GM19467 (cell line): ENCODE data around the gene C19orf85.
"Not testable (repeated sequence)": the region's sequence is repeated elsewhere in the genome, so short reads cannot be mapped to it uniquely, and the experiment has no call there.

Source experiments
- ATAC-seq: cut with Tn5 transposase; IDR thresholded peaks from one replicate; pipeline ENCODE4 v1.9.1; 2021; ENCODE audit warnings: mild to moderate bottlenecking, moderate library complexity; ENCODE audit not compliant: unreplicated experiment

Gene C19orf85

GRCh38 chr19:55464662-55465054 is at the start of gene C19orf85:
Gene C19orf85 (minus strand): TSS chr19:55464751. CDS start chr19:55464554, 197 bp downstream.
- no peak for ATAC-seq

DNA sequence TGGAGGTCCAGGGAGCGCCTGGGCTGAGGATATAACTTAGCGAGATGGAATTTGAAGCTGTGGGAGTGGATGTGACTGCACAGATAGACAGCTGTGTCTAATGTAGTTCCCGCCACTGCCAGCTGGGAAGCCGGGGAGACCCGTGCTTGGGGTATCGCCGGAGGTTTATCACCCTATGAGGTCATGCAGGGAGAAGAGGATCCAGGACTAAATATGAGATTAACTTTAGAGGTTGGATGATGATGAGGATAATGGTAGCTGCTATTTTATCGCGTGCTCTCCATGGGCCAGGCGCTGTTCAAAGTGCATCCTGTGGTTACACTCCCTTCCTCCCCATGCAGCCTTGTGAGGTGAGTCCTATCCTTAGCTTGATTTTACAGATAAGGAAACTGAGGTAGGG is 43.6 kb upstream of the C19orf85 start:
- ATAC-seq, result no peak

DNA sequence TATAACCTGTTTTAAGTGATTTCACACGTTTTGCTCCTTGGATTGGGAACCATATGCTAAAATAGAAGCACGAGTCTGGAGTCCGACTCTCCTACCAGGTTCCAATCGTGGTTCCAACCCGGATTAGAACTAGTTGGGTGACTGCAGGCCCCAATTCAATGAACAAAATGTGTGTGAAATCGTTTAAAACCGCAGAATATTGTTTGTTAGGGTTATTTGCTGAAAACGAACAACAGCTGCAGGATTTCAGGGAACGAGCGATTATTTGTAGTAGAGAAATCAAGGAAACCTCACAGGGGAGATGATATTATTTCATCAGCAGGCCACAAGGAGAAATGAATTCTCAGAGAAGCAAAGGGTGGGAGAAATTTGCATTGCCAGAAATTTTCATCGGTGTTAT is 40.4 kb upstream of the C19orf85 start:
- no peak for ATAC-seq

DNA sequence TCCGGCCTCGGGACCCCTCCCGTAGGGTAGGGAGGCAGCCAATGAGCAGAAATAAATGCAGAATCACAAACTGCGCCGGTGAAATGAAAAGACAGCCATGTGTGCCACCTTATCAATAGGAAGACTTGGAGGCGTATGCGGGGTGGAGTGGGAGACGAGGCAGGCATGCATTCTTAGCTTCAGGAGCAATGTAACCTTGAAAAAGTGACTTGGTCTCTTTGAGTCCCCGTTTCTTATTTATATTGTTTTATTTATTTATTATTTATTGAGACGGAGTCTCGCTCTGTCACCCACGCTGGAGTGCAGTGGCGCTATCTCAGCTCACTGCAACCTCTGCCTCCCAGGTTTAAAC is 39.7 kb upstream of the C19orf85 start:
- no peak for ATAC-seq

GRCh38 chr19:55503502-55504251 is 39.1 kb upstream of the C19orf85 start:
- ATAC-seq, result peak; percentile 90

DNA sequence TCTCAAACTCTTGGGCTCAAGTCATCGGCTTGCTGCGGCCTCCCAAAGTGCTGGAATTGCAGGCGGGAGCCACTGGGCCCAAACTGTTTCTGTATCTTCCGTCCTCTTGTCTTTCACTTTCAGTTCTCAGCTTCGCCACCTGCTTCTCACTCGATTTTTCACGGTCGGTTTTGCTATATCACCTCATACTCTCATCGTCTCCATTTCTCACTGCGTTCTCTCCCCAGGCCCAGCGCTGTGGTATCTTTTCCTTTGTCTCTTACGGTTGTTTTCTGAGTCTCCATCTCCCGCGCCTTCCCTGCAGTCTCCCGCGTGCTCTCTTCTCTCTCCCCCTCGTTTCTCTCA is 38.6 kb upstream of the C19orf85 start:
- ATAC-seq, result no peak

- ATAC-seq, result no peak
Measured at GRCh38 chr19:55502197-55502952, 37.8 kb upstream of the C19orf85 start.

DNA sequence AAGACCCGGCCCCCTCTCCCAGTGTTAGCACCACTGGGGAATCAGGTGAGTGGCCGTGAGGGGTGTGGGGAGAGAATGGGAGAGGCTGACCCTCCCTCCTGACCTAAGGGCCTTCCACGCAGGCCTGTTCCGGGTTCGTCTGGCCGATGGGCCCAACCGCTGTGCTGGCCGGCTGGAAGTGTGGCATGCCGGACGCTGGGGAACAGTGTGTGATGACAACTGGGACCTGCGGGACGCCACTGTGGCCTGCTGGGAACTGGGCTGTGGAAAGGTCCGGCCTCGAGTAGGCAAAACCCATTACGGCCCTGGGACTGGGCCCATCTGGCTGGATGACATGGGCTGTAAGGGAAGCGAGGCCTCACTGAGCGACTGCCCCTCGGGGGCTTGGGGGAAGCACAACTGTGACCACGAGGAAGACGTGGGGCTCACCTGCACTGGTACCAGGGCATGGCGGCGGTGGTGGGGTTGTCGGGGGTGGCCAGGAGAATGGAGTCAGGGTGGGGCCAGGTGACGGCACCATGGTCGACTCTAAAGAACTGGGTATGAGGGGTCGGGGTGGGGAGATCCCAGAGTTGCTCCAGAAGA is 35.9 kb upstream of the C19orf85 start:
- ATAC-seq, result no peak

GRCh38 chr19:55498246-55498840 is 33.8 kb upstream of the C19orf85 start:
- no peak for ATAC-seq

DNA sequence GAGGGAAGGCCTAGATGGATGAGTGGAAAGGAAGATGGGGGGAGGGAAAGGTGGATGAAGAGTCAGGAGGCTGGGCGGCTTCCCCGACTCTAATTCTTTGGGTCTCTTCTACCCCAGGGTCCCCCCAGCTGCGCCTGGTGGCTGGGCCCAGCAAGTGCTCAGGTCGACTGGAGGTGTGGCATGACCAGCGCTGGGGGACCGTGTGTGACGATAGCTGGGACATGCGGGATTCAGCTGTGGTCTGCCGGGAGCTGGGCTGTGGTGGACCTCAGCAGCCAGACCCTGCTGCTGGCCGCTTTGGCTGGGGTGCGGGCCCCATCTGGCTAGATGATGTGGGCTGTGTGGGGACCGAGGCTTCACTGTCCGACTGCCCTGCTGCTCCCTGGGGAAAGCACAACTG is 33.2 kb upstream of the C19orf85 start:
- no peak for ATAC-seq

DNA sequence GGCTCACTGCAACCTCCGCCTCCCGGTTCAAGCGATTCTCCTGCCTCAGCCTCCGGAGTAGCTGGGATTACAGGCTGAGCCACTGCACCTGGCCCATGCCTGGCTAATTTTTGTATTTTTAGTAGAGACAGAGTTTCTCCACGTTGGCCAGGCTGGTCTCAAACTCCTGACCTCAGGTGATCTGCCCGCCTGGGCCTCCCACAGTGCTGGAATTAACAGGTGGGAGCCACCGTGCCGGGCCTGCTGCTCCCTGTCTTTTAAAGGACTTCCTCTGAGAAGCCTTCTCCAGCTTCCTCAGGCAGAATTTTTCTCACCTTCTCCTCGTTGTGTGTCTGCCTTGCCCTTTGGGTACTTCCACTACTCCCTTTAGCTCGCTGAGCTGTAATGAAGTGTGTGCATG is 32.3 kb upstream of the C19orf85 start:
- ATAC-seq, result not testable (repeated sequence)

GRCh38 chr19:55495646-55496349 is 31.2 kb upstream of the C19orf85 start:
- no peak for ATAC-seq

GRCh38 chr19:55494172-55494761 is 29.7 kb upstream of the C19orf85 start:
- no peak for ATAC-seq

DNA sequence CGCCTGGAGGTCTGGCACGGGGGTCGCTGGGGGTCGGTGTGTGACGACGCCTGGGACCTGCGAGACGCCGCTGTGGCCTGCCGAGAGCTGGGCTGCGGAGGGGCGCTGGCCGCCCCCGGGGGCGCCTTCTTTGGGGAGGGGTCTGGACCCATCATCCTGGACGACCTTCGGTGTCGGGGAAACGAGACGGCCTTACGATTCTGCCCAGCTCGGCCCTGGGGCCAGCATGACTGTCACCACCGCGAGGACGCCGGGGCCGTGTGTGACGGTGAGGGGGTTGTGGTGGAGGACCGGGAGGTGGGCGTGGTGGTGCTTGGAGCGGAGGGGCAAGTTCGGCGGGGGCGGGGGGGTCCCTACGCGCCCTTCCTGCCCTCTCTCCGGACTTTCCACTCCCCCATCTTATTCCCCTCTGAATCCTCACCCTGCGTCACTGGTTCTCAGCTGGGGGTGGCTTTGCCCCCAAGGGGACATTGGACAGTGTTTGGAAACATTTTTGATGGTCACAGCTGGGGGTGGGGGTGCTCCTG is 29.2 kb upstream of the C19orf85 start:
- ATAC-seq, result no peak

DNA sequence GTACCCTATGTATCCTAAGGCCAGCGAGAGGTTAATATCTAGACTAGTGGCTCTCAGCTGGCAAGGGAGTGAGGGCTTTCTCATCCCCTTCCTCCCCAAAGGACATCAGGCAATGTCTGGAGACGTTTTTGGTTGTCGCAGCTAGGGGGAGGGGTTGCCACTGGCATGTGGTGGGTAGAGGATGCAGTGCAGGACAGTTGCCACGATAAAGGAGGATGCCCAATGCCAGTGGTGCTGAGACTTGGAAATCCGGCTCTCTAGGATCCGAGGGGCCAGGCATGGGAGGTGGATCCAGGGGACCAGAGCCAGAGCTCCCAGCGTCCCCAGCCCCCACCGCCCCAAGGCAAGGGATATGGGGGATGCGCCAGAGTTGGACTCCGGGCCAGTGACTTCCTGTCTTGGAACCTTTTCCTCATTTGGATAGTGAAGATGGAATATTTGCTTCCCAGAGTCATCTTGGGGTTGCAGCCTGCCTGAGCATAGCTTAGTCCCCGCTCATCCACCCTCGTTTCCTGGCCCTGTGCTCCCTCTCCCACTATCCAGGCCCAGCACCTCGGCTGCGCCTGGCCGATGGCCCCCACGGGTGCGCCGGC is 28.6 kb upstream of the C19orf85 start:
- no peak for ATAC-seq

GRCh38 chr19:55492362-55492944 is 27.9 kb upstream of the C19orf85 start:
- no peak for ATAC-seq

- ATAC-seq, result no peak
Measured at GRCh38 chr19:55491546-55492360, 27.2 kb upstream of the C19orf85 start.

GRCh38 chr19:55490478-55491432 is 26.2 kb upstream of the C19orf85 start:
- no peak for ATAC-seq
